Naive thymus-derived CD4-positive, alpha-beta T cell (primary cell): ENCODE measurements around the gene TMEM151B. TPM values are rescaled to one million over a fixed set of nuclear protein-coding genes. Genes with fewer than 3 reads are reported as not detected.

Source experiments
- ATAC-seq: fragments of 150-1000 bp; cut with Tn5 transposase; 2 replicates; pipeline ENCODE4 v1.10.0; 2021; ENCODE audit warnings: mild to moderate bottlenecking, moderate library complexity
- CTCF ChIA-PET: fragments of 350-600 bp; sonication (Branson Sonifier 250); formaldehyde crosslinking; loops from one replicate; lab custom pipeline; 2021; ENCODE audit warnings: antibody characterized with exemption; lab: Charles Lee
- POLR2A ChIA-PET: fragments of 350-600 bp; sonication (Branson Sonifier 250); formaldehyde crosslinking; loops from one replicate; lab custom pipeline; 2021; ENCODE audit warnings: antibody characterized with exemption, inconsistent platforms; lab: Charles Lee
- DNase-seq, 9 donors: peaks; one replicate each; pipeline versions ENCODE4 v3.0.0 to v3.0.0-alpha.2; 2020 to 2022; ENCODE audit warnings: mixed read lengths in 1 of 9
- H3K27ac ChIP-seq: one replicate; pipeline ENCODE4 v1.7.0; 2013; ENCODE audit warnings: mild to moderate bottlenecking, low read depth, low read length, moderate library complexity
- H3K27me3 ChIP-seq, 2 donors: one replicate each; pipeline ENCODE4 v1.7.0; 2013; ENCODE audit warnings: low read length in 2 of 2, mild to moderate bottlenecking in 2 of 2, moderate library complexity in 2 of 2; ENCODE audit not compliant: control insufficient read depth in 2 of 2, insufficient read depth in 2 of 2
- H3K36me3 ChIP-seq, 3 experiments: 1 replicate in 2 of 3; 2 replicates in 1 of 3; pipeline ENCODE4 v1.7.0; 2013; ENCODE audit warnings: low read length in 3 of 3, mild to moderate bottlenecking in 3 of 3, moderate library complexity in 1 of 3; ENCODE audit not compliant: insufficient read depth in 3 of 3, control insufficient read depth in 2 of 3
- H3K4me1 ChIP-seq, 2 donors: one replicate each; pipeline ENCODE4 v1.7.0; 2013; ENCODE audit warnings: low read length in 2 of 2, mild to moderate bottlenecking in 2 of 2, moderate library complexity in 1 of 2; ENCODE audit not compliant: control insufficient read depth in 2 of 2, insufficient read depth in 2 of 2
- H3K4me3 ChIP-seq: 2 replicates; pipeline ENCODE4 v1.7.0; 2013; ENCODE audit warnings: mild to moderate bottlenecking, low read length
- H3K9me3 ChIP-seq, 3 experiments: 1 replicate in 2 of 3; 2 replicates in 1 of 3; pipeline ENCODE4 v1.7.0; 2013; ENCODE audit warnings: low read length in 3 of 3; ENCODE audit not compliant: control insufficient read depth in 2 of 3
- H3K27ac Mint-ChIP-seq, 9 donors: one replicate each; pipeline ENCODE4 v1.8.0; 2020 to 2022; ENCODE audit warnings: mixed read lengths in 9 of 9, mild to moderate bottlenecking in 8 of 9, moderate library complexity in 5 of 9, inconsistent platforms in 2 of 9
- H3K27me3 Mint-ChIP-seq, 5 donors: one replicate each; pipeline ENCODE4 v1.8.0; 2021 to 2022; ENCODE audit warnings: mixed read lengths in 5 of 5, mild to moderate bottlenecking in 1 of 5
- H3K36me3 Mint-ChIP-seq, 5 donors: one replicate each; pipeline ENCODE4 v1.8.0; 2020 to 2022; ENCODE audit warnings: mixed read lengths in 5 of 5, mild to moderate bottlenecking in 3 of 5, inconsistent platforms in 1 of 5
- H3K4me1 Mint-ChIP-seq, 7 donors: one replicate each; pipeline ENCODE4 v1.8.0; 2020 to 2022; ENCODE audit warnings: mixed read lengths in 7 of 7, mild to moderate bottlenecking in 3 of 7, inconsistent platforms in 1 of 7
- H3K4me3 Mint-ChIP-seq, 10 donors: one replicate each; pipeline ENCODE4 v1.8.0; 2020 to 2022; ENCODE audit warnings: mild to moderate bottlenecking in 10 of 10, mixed read lengths in 10 of 10, moderate library complexity in 6 of 10, inconsistent platforms in 2 of 10
- H3K9me3 Mint-ChIP-seq, 11 donors: one replicate each; pipeline ENCODE4 v1.8.0; 2020 to 2022; ENCODE audit warnings: mixed read lengths in 11 of 11, mild to moderate bottlenecking in 4 of 11, inconsistent platforms in 1 of 11, moderate library complexity in 1 of 11
- intact Hi-C, 2 donors: fragments of 100-400 bp; cut with micrococcal nuclease; formaldehyde crosslinking; loops; one replicate each; pipeline ENCODE4 v1.15.1; 2023
- polyA plus RNA-seq, 2 donors: library from polyadenylated mRNA; unstranded; fragments of 300-500 nt; fragmentation: Illumina TruSeq; gene quantifications; one replicate each; pipeline ENCODE4 v1.2.3, GENCODE V29; 2021
- total RNA-seq, 6 experiments: library from RNA in 5 of 6; stranded (reverse) in 5 of 6; gene quantifications; 1 replicate in 5 of 6; 2 replicates in 1 of 6; pipeline ENCODE4 v1.2.3 and lab custom pipeline; 2021 to 2026

Gene TMEM151B
- total and polyA plus RNA-seq, 7 experiments from 2014 or later, result 0.22 TPM; not detected in 6

GRCh38 chr6:44305200-44305725 is 35.0 kb downstream of the TMEM151B start:
- Histone ChIP-seq H3K4me3 (no peak overlapping the region), H3K4me1 (no peaks in the 10 kb centered on the region), H3K9me3 (no peaks in the 10 kb centered on the region), H3K36me3 (peaks cover 0 to 96% (median 10%) of the 10 kb centered on the region in 3 experiments), H3K27ac (no peak overlapping the region), H3K27me3 (no peaks in the 10 kb centered on the region)
- POLR2A ChIA-PET, result interaction anchor here (1.9 kb wide), 1 partner anchor 37 kb away, joined by 5 read pairs; no protein-coding TSS in a partner anchor
- H3K4me3 Mint-ChIP-seq, result no peak overlapping the region
- CTCF ChIA-PET, result interaction anchor here (0.6 to 4.8 kb wide), 7 partner anchors 9 to 71 kb away, joined by 3 to 50 read pairs (median 3); partner anchors contain the start of gene TMEM151B
- H3K36me3 Mint-ChIP-seq, result peaks cover 15 to 42% (median 19%) of the 10 kb centered on the region in 5 donors
- ATAC-seq (no peak), DNase-seq (no peak)
- H3K9me3 Mint-ChIP-seq, result no peaks in the 10 kb centered on the region
- intact Hi-C loops, result no loop called here
- H3K27me3 Mint-ChIP-seq, result no peaks in the 10 kb centered on the region
- H3K4me1 Mint-ChIP-seq, result peaks cover 3 to 10% (median 6%) of the 10 kb centered on the region in 7 donors
- H3K27ac Mint-ChIP-seq, result no peak overlapping the region

GRCh38 chr6:44306710-44307109 is 36.5 kb downstream of the TMEM151B start:
- H3K4me3 Mint-ChIP-seq, result no peak overlapping the region
- no peaks in the 10 kb centered on the region for H3K27me3 Mint-ChIP-seq
- peaks cover 6 to 15% (median 9%) of the 10 kb centered on the region in 7 donors for H3K4me1 Mint-ChIP-seq
- Histone ChIP-seq H3K36me3 (peaks cover 0 to 96% (median 16%) of the 10 kb centered on the region in 3 experiments), H3K4me1 (no peaks in the 10 kb centered on the region), H3K27ac (no peak overlapping the region), H3K9me3 (no peaks in the 10 kb centered on the region), H3K4me3 (no peak overlapping the region), H3K27me3 (no peaks in the 10 kb centered on the region)
- DNase-seq, result no peak
- ChIA-PET POLR2A (no interaction called here), CTCF (interaction anchor here (3.5 to 4.8 kb wide), 2 partner anchors 11 to 39 kb away, joined by 16 to 50 read pairs; partner anchors contain the start of gene TMEM151B)
- no peak overlapping the region for H3K27ac Mint-ChIP-seq
- no peaks in the 10 kb centered on the region for H3K9me3 Mint-ChIP-seq
- peaks cover 11 to 34% (median 16%) of the 10 kb centered on the region in 5 donors for H3K36me3 Mint-ChIP-seq
- intact Hi-C loops, result no loop called here
- no peak for ATAC-seq

- intact Hi-C loops, result no loop called here
These were observed 37.0 kb downstream of the TMEM151B start for GRCh38 chr6:44307217-44307616.

GRCh38 chr6:44309092-44309491 is 38.8 kb downstream of the TMEM151B start:
- peaks cover 7 to 27% (median 16%) of the 10 kb centered on the region in 5 donors for H3K36me3 Mint-ChIP-seq
- no peak for DNase-seq
- no peak overlapping the region for H3K4me3 ChIP-seq
- no peak overlapping the region for H3K4me3 Mint-ChIP-seq
- no peaks in the 10 kb centered on the region for H3K27me3 Mint-ChIP-seq
- H3K27ac Mint-ChIP-seq, result no peak overlapping the region
- peaks cover 0 to 77% (median 16%) of the 10 kb centered on the region in 3 experiments for H3K36me3 ChIP-seq
- ChIA-PET POLR2A (interaction anchor here (0.6 to 1.4 kb wide), 3 partner anchors 9 to 545 kb away, joined by 3 to 7 read pairs (median 3); no protein-coding TSS in a partner anchor), CTCF (interaction anchor here (1.4 to 1.8 kb wide), 2 partner anchors 42 to 45 kb away, joined by 4 to 5 read pairs; no protein-coding TSS in a partner anchor)
- intact Hi-C loops, result no loop called here
- no peak for ATAC-seq
- no peaks in the 10 kb centered on the region for H3K9me3 ChIP-seq
- H3K9me3 Mint-ChIP-seq, result no peaks in the 10 kb centered on the region
- no peak overlapping the region for H3K27ac ChIP-seq
- H3K4me1 ChIP-seq, result peaks cover 7 to 9% of the 10 kb centered on the region in 2 donors
- H3K27me3 ChIP-seq, result no peaks in the 10 kb centered on the region
- H3K4me1 Mint-ChIP-seq, result peaks cover 16 to 32% (median 25%) of the 10 kb centered on the region in 7 donors

More at GRCh38 chr6:44307217-44307616, 37.0 kb downstream of the TMEM151B start:
- Histone ChIP-seq H3K4me3 (no peak overlapping the region), H3K9me3 (no peaks in the 10 kb centered on the region), H3K36me3 (peaks cover 0 to 91% (median 16%) of the 10 kb centered on the region in 3 experiments), H3K4me1 (peaks cover 4 to 5% of the 10 kb centered on the region in 2 donors), H3K27me3 (no peaks in the 10 kb centered on the region), H3K27ac (no peak overlapping the region)
- H3K4me3 Mint-ChIP-seq, result no peak overlapping the region
- peaks cover 11 to 20% (median 14%) of the 10 kb centered on the region in 7 donors for H3K4me1 Mint-ChIP-seq
- no peaks in the 10 kb centered on the region for H3K27me3 Mint-ChIP-seq
- ChIA-PET CTCF (interaction anchor here (3.5 to 4.8 kb wide), 2 partner anchors 11 to 39 kb away, joined by 16 to 50 read pairs; partner anchors contain the start of gene TMEM151B), POLR2A (no interaction called here)
- no peak for ATAC-seq
- H3K27ac Mint-ChIP-seq, result no peak overlapping the region
- peaks cover 11 to 33% (median 16%) of the 10 kb centered on the region in 5 donors for H3K36me3 Mint-ChIP-seq
- no peak for DNase-seq
- no peaks in the 10 kb centered on the region for H3K9me3 Mint-ChIP-seq

GRCh38 chr6:44309631-44310030 is 39.4 kb downstream of the TMEM151B start:
- Mint-ChIP-seq H3K36me3 (peaks cover 7 to 27% (median 16%) of the 10 kb centered on the region in 5 donors), H3K27ac (peak overlapping the region in 3 of 9 donors; percentile 6 to 59 (median 36)), H3K27me3 (no peaks in the 10 kb centered on the region), H3K4me3 (no peak overlapping the region), H3K9me3 (no peaks in the 10 kb centered on the region), H3K4me1 (peaks cover 16 to 32% (median 25%) of the 10 kb centered on the region in 7 donors)
- ChIA-PET CTCF (interaction anchor here (1.4 to 1.8 kb wide), 2 partner anchors 42 to 45 kb away, joined by 4 to 5 read pairs; no protein-coding TSS in a partner anchor), POLR2A (interaction anchor here (0.6 to 1.4 kb wide), 3 partner anchors 9 to 546 kb away, joined by 3 to 7 read pairs (median 3); no protein-coding TSS in a partner anchor)
- Histone ChIP-seq H3K27me3 (no peaks in the 10 kb centered on the region), H3K4me3 (no peak overlapping the region), H3K27ac (no peak overlapping the region), H3K9me3 (no peaks in the 10 kb centered on the region), H3K4me1 (peaks cover 7 to 9% of the 10 kb centered on the region in 2 donors), H3K36me3 (peaks cover 0 to 71% (median 16%) of the 10 kb centered on the region in 3 experiments)
- DNase-seq (no peak), ATAC-seq (no peak)
- intact Hi-C loops, result no loop called here

GRCh38 chr6:44310241-44310640 is 40.0 kb downstream of the TMEM151B start:
- H3K27ac Mint-ChIP-seq, result peak overlapping the region in 1 of 9 donors; percentile 36
- Histone ChIP-seq H3K27ac (no peak overlapping the region), H3K4me3 (no peak overlapping the region), H3K27me3 (no peaks in the 10 kb centered on the region), H3K4me1 (peaks cover 7 to 9% of the 10 kb centered on the region in 2 donors), H3K9me3 (no peaks in the 10 kb centered on the region), H3K36me3 (peaks cover 0 to 65% (median 16%) of the 10 kb centered on the region in 3 experiments)
- DNase-seq (no peak), ATAC-seq (no peak)
- H3K27me3 Mint-ChIP-seq, result no peaks in the 10 kb centered on the region
- H3K4me3 Mint-ChIP-seq, result peak overlapping the region in 1 of 10 donors; percentile 63
- intact Hi-C loops, result no loop called here
- peaks cover 7 to 27% (median 16%) of the 10 kb centered on the region in 5 donors for H3K36me3 Mint-ChIP-seq
- ChIA-PET CTCF (interaction anchor here (1.8 kb wide), 1 partner anchor 43 kb away, joined by 5 read pairs; no protein-coding TSS in a partner anchor), POLR2A (interaction anchor here (1.2 to 1.6 kb wide), 3 partner anchors 12 to 63 kb away, joined by 4 to 8 read pairs (median 7); partner anchors contain the start of gene HSP90AB1)
- H3K4me1 Mint-ChIP-seq, result peaks cover 16 to 32% (median 25%) of the 10 kb centered on the region in 7 donors
- no peaks in the 10 kb centered on the region for H3K9me3 Mint-ChIP-seq
